Fibroblast of skin of right quadriceps (primary cell): ENCODE results near the gene HMGCL.
"Not testable (repeated sequence)": the region's sequence is repeated elsewhere in the genome, so short reads cannot be mapped to it uniquely, and the experiment has no call there.

ENCODE experiments used
- DNase-seq: peaks from one replicate; pipeline ENCODE4 v3.0.0-alpha.2; 2013

The HMGCL gene

GRCh38 chr1:23825762-23826522, 713 bp upstream of the HMGCL start:
- DNase-seq: no peak

- DNase-seq: no peak
These were observed 536 bp downstream of the HMGCL start for GRCh38 chr1:23824711-23825075.

GRCh38 chr1:23823767-23824166, 1.5 kb downstream of the HMGCL start:
- DNase-seq: no peak

GRCh38 chr1:23817633-23818032, 7.6 kb downstream of the HMGCL start:
- DNase-seq: no peak

GRCh38 chr1:23816906-23817305, 8.3 kb downstream of the HMGCL start:
- DNase-seq: no peak

GRCh38 chr1:23816361-23816760, 8.9 kb downstream of the HMGCL start:
- DNase-seq: no peak

- DNase-seq: no peak
These were observed 11.2 kb downstream of the HMGCL start for GRCh38 chr1:23814016-23814415.

GRCh38 chr1:23810818-23811540, 14.2 kb downstream of the HMGCL start:
- DNase-seq: no peak

- DNase-seq: peak; percentile 52
These were observed 15.5 kb downstream of the HMGCL start for GRCh38 chr1:23809751-23810171.

GRCh38 chr1:23807453-23807852, 17.8 kb downstream of the HMGCL start:
- DNase-seq: no peak

- no peak for DNase-seq
These were observed 18.9 kb downstream of the HMGCL start for GRCh38 chr1:23806280-23806679.

- no peak for DNase-seq
These were observed 20.2 kb downstream of the HMGCL start for GRCh38 chr1:23805025-23805424.

GRCh38 chr1:23804183-23804835, 20.9 kb downstream of the HMGCL start:
- no peak for DNase-seq

GRCh38 chr1:23803674-23804073, 21.6 kb downstream of the HMGCL start:
- DNase-seq: no peak

- DNase-seq: not testable (repeated sequence)
These were observed 22.4 kb downstream of the HMGCL start for GRCh38 chr1:23802809-23803342.

- DNase-seq: no peak
These were observed 23.4 kb downstream of the HMGCL start for GRCh38 chr1:23801876-23802275.

GRCh38 chr1:23801338-23801748, 23.9 kb downstream of the HMGCL start:
- no peak for DNase-seq

GRCh38 chr1:23800400-23801337, 24.6 kb downstream of the HMGCL start, which contains the start of gene GALE:
Gene GALE, minus strand, starts transcription at chr1:23800754. Its CDS starts 1,747 bp downstream, at chr1:23799007.
- peak; percentile 94 for DNase-seq

- DNase-seq: peak; percentile 38
These were observed 25.4 kb downstream of the HMGCL start for GRCh38 chr1:23799570-23800399.

- no peak for DNase-seq
These were observed 26.0 kb downstream of the HMGCL start for GRCh38 chr1:23799255-23799569.

- no peak for DNase-seq
These were observed 26.5 kb downstream of the HMGCL start for GRCh38 chr1:23798662-23799142.
